H1 (cell line): ENCODE data around the gene TENT4B. TPM values are rescaled to one million over a fixed set of nuclear protein-coding genes. Genes with fewer than 3 reads are reported as not detected.

Source experiments
- CBX8 ChIP-seq: fragments of 300-800, 300-1000 bp; sonication (generic); IDR thresholded peaks from 2 replicates; pipeline ENCODE4 v1.7.1; 2016; ENCODE audit warnings: low read depth, low read length, borderline replicate concordance
- CHD7 ChIP-seq: fragments of 300-600 bp; sonication (generic); IDR thresholded peaks from 2 replicates; pipeline ENCODE4 v1.7.1; 2012; ENCODE audit warnings: low read length, moderate library complexity, mild to moderate bottlenecking, inconsistent platforms; ENCODE audit not compliant: insufficient replicate concordance
- CTCF ChIP-seq, 3 experiments: IDR thresholded peaks; 1 replicate in 2 of 3; 2 replicates in 1 of 3; pipeline versions ENCODE4 v1.5.1 to v1.6.1; 2011; ENCODE audit warnings: low read length in 3 of 3, mild to moderate bottlenecking in 3 of 3, inconsistent platforms in 2 of 3, low read depth in 1 of 3, moderate library complexity in 1 of 3; ENCODE audit not compliant: insufficient read depth in 1 of 3; ENCODE audit errors: control extremely low read depth in 1 of 3
- HDAC6 ChIP-seq: IDR thresholded peaks from one replicate; pipeline ENCODE4 v1.7.1; 2012; ENCODE audit warnings: low read depth, mild to moderate bottlenecking, inconsistent platforms, low read length, moderate library complexity
- NRF1 ChIP-seq: IDR thresholded peaks from 2 replicates; pipeline ENCODE4 v1.6.1; 2011; ENCODE audit warnings: mild to moderate bottlenecking, low read depth, low read length, improper control_type of control experiment
- RNF2 ChIP-seq: fragments of 200-900, 300-1000 bp; sonication (generic); IDR thresholded peaks from 2 replicates; pipeline ENCODE4 v1.7.1; 2016; ENCODE audit warnings: borderline replicate concordance, low read depth, mild to moderate bottlenecking, antibody characterized with exemption, low read length; ENCODE audit not compliant: poor library complexity, severe bottlenecking; ENCODE audit errors: missing control alignments
- polyA plus RNA-seq, 7 experiments: library from polyadenylated mRNA; depleted of rRNA in 3 of 7; stranded (reverse) in 5 of 7; unstranded in 2 of 7; fragments of >200 nt in 5 of 7; fragments of 200-250 nt in 2 of 7; gene quantifications; 1 replicate in 5 of 7; 2 replicates in 1 of 7; 4 replicates in 1 of 7; pipeline versions ENCODE4 v1.2.1 to v1.2.3, GENCODE V29; 2011 to 2013; ENCODE audit warnings: missing spikeins in 2 of 7, mixed read lengths in 2 of 7
- total RNA-seq: library from RNA; stranded (reverse); fragmentation: NEBNext Ultra II Directional; extraction: Animal tissue kit (Norgen Biotek cat#: 25700); gene quantifications from 2 replicates; pipeline ENCODE4 v1.2.1, GENCODE V29; 2021

Gene TENT4B
- total and polyA plus RNA-seq, 2 of the 8 experiments (the other 6 are each of a cell fraction or from before 2014, with no cell fraction given) = 4.2 to 15.7 TPM

- no peak for TF ChIP-seq CHD7
- no peak for TF ChIP-seq RNF2
- TF ChIP-seq CTCF (IDR thresholded peaks at IDR 0.05; ENCODE audit: control extremely low read depth in 1 of 3, insufficient read depth in 1 of 3, low read depth in 1 of 3, low read length in 3 of 3) = no peak
- TF ChIP-seq CBX8 = no peak
- TF ChIP-seq NRF1 = no peak
- TF ChIP-seq HDAC6 = no peak
These were observed 15.8 kb upstream of the TENT4B start (continued) for GRCh38 chr16:50137268-50137667.
